A172 (cell line): Measurements from ENCODE around the gene OMA1. TPM values are rescaled to one million over a fixed set of nuclear protein-coding genes. Genes with fewer than 3 reads are reported as not detected.

Experiments
- DNase-seq: peaks from one replicate; pipeline ENCODE4 v3.0.0-alpha.2; 2015; ENCODE audit warnings: low spot score
- total RNA-seq: library from RNA; depleted of rRNA; stranded (reverse); fragments of >200 nt; shearing (Covaris generic); gene quantifications from 2 replicates; pipeline ENCODE4 v1.2.3, GENCODE V29; 2014; rRNA removed

The OMA1 gene
- total RNA-seq, 1 experiment from 2014 or later, result 20.4 TPM

DNA sequence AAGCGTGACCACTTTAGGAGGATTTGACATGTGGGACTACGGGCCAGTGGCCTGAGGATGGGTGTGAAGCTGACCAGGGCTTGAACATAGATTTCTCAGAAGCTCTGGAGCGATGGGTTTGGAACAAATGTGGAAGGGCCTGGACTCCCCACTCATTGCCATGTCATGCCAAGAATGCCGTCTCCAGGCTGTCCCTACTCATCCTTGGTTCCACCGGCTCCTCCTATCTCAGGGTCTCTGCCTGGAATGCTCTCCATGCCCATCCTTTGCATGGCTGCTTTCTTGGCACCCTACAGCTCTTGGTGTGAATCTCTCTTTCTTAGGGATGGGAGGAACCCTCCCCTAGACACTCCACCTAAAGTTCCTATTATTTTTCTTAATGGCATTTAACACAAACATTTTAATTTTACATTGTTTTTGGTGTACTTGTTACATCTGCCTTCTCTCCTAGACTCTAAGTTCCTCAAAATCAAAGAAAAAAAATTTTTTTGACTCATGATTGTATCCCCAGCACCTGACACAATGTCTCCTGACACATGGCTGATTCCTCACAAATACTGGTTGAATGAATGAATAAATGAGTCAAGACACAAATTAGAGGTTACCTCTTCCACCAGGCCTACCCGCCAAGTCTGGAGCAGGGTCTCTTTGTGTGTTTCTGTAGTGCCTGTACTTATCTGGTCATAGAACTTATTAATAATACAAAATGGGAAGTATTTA is 114.5 kb downstream of the OMA1 start:
- no peak for DNase-seq

Other genes with a start within 250 kb of the OMA1 start
- not detected in 2 replicates for gene TACSTD2, start 30.5 kb upstream of the OMA1 start, total RNA-seq
- 7.5 and 17.6 TPM in 2 replicates for gene MYSM1, start 153.3 kb upstream of the OMA1 start, total RNA-seq
- 73.6 and 82.2 TPM in 2 replicates for gene JUN, start 237.3 kb upstream of the OMA1 start, total RNA-seq